Chondrocyte (in vitro differentiated cells): ENCODE data around the gene PLAC8. TPM values are rescaled to one million over a fixed set of nuclear protein-coding genes. Genes with fewer than 3 reads are reported as not detected.

Source experiments
- DNase-seq: peaks from one replicate; pipeline ENCODE4 v3.0.0; 2021; ENCODE audit warnings: mixed read lengths, low spot score
- H3K27ac Mint-ChIP-seq: one replicate; pipeline ENCODE4 v1.8.0; 2021; ENCODE audit warnings: mild to moderate bottlenecking, moderate library complexity, mixed read lengths; ENCODE audit not compliant: unreplicated experiment
- H3K27me3 Mint-ChIP-seq: 2 replicates; pipeline ENCODE4 v1.8.0; 2021; ENCODE audit warnings: low read depth, mixed read lengths
- H3K36me3 Mint-ChIP-seq: 2 replicates; pipeline ENCODE4 v1.8.0; 2021; ENCODE audit warnings: low read depth, mixed read lengths
- H3K4me1 Mint-ChIP-seq: 2 replicates; pipeline ENCODE4 v1.8.0; 2021; ENCODE audit warnings: low read depth, mild to moderate bottlenecking, mixed read lengths
- H3K4me3 Mint-ChIP-seq: one replicate; pipeline ENCODE4 v1.8.0; 2021; ENCODE audit warnings: mild to moderate bottlenecking, moderate library complexity, mixed read lengths; ENCODE audit not compliant: unreplicated experiment
- H3K9me3 Mint-ChIP-seq: 2 replicates; pipeline ENCODE4 v1.8.0; 2021; ENCODE audit warnings: low read depth, mixed read lengths
- CTCF ChIP-seq: fragments of 200-600 bp; sonication (generic); IDR thresholded peaks from 2 replicates; pipeline ENCODE4 v1.5.0; 2021; ENCODE audit warnings: antibody characterized with exemption, mild to moderate bottlenecking, moderate library complexity
- total RNA-seq: library from RNA; stranded (reverse); gene quantifications from 3 replicates; pipeline ENCODE4 v1.2.1, GENCODE V29; 2021

Gene PLAC8
- total RNA-seq, 1 donor from 2014 or later = not detected

DNA sequence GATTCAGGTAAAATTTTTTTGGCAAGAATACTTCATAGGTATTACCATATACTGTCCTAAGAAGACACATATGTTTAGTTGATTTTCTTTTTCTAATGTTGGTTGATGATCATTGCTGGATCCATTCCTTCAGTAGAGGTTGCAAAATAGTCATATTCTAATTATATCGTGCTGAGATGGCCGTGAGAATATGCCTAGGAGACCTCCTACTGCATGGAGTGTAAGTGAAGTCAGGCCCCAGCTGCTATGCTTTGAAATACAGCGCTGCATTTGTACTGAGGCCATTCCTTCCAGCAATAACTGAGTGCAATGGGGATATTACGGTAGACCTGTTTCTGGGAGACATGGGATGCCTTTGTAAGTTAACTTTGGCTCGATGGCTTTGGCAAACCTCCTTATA lies 6.7 kb upstream of the PLAC8 start:
- Mint-ChIP-seq H3K9me3 (peaks cover 9% of the 10 kb centered on the region), H3K27ac (no peak overlapping the region), H3K36me3 (peaks cover 2% of the 10 kb centered on the region), H3K4me3 (no peak overlapping the region), H3K27me3 (no peaks in the 10 kb centered on the region), H3K4me1 (no peaks in the 10 kb centered on the region)
- no peak for TF ChIP-seq CTCF
- no peak for DNase-seq

GRCh38 chr4:83118869-83119268 lies 4.3 kb upstream of the PLAC8 start:
- H3K36me3 Mint-ChIP-seq = peaks cover 2% of the 10 kb centered on the region
- no peak for TF ChIP-seq CTCF
- no peaks in the 10 kb centered on the region for H3K27me3 Mint-ChIP-seq
- no peak for DNase-seq
- no peak overlapping the region for H3K27ac Mint-ChIP-seq
- H3K4me1 Mint-ChIP-seq = no peaks in the 10 kb centered on the region
- H3K4me3 Mint-ChIP-seq = no peak overlapping the region
- peaks cover 9% of the 10 kb centered on the region for H3K9me3 Mint-ChIP-seq

DNA sequence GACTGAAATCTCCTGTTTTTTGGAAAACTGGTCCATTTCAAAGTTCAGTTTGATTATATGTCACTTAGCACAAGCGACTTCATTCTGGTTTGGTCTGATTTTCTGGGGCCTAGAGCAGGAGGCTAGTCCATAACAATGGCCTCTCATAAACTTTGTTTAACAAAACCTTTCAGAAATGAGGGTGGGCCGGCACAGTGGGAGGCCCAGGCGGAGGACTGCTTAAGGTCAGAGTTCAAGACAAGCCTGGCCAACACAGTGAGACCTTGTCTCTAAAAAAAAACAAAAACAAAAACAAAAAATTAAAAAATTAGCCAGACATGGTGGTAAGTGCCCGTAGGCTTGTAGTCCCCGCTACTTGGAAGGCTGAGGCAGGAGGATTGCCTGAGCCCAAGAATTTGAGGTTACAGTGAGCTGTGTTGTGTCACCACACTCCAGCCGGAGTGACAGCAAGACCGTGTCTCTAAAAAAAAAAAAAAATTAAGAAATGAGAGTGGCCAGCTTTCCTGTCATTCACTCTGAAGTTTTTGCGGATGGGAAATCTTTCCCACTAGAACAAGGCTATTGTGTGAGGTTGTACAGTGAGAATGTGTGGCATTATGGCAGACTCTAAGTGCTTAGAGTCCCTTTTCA lies 1.2 kb upstream of the PLAC8 start:
- H3K36me3 Mint-ChIP-seq = no peaks in the 10 kb centered on the region
- H3K4me3 Mint-ChIP-seq = no peak overlapping the region
- no peak for DNase-seq
- no peaks in the 10 kb centered on the region for H3K9me3 Mint-ChIP-seq
- no peaks in the 10 kb centered on the region for H3K27me3 Mint-ChIP-seq
- H3K27ac Mint-ChIP-seq = no peak overlapping the region
- TF ChIP-seq CTCF = no peak
- no peaks in the 10 kb centered on the region for H3K4me1 Mint-ChIP-seq

GRCh38 chr4:83115000-83115399 lies 471 bp upstream of the PLAC8 start:
- no peak overlapping the region for H3K27ac Mint-ChIP-seq

DNA sequence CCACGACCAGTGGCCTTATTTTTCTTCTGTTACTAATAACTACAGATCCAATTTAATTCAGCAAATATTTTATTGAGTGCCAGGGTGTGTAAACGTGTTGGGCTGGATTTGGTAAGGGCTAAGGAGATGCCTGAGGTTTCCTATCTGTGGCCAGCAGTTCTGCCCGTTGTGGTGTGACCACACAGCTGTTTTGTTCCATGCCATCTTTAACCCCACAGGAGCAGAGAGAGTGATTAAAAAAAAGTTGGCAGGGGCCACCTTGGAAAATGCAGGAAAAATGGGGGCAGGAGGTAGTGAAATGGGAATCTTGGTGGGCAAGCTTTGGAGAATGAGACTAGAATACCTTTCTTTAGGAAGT lies 1.1 kb downstream of the PLAC8 start:
- Mint-ChIP-seq H3K27me3 (no peaks in the 10 kb centered on the region), H3K36me3 (no peaks in the 10 kb centered on the region), H3K4me3 (no peak overlapping the region), H3K27ac (no peak overlapping the region), H3K9me3 (no peaks in the 10 kb centered on the region), H3K4me1 (peaks cover 9% of the 10 kb centered on the region)
- no peak for DNase-seq
- TF ChIP-seq CTCF = no peak

More at GRCh38 chr4:83115000-83115399, 471 bp upstream of the PLAC8 start:
- TF ChIP-seq CTCF = no peak
- Mint-ChIP-seq H3K9me3 (no peaks in the 10 kb centered on the region), H3K4me1 (peaks cover 5% of the 10 kb centered on the region), H3K36me3 (no peaks in the 10 kb centered on the region), H3K4me3 (no peak overlapping the region), H3K27me3 (no peaks in the 10 kb centered on the region)
- no peak for DNase-seq
